Measurements from ENCODE around the gene SLC16A12. TPM values are rescaled to one million over a fixed set of nuclear protein-coding genes. Genes with fewer than 3 reads are reported as not detected.
A peak's percentile ranks its signal among the peaks of the same experiment; 100 is the strongest.

Gene SLC16A12
- total and polyA plus RNA-seq, 2 of the 13 experiments (the other 11 are each of a cell fraction or from before 2014, with no cell fraction given): 0.02 TPM; not detected in 1

- DNase-seq (ENCODE audit: low spot score): no peak
- Histone ChIP-seq H2AFZ (ENCODE audit: low read length) (no peak overlapping the region), H3K27me3 (ENCODE audit: control insufficient read depth in 1 of 2, insufficient read depth in 2 of 2, low read length in 2 of 2) (no peaks in the 10 kb centered on the region), H3K4me3 (replicated peaks in 1 of 3; ENCODE audit: insufficient read depth in 1 of 3, low read depth in 2 of 3, low read length in 3 of 3) (no peak overlapping the region), H3K79me2 (ENCODE audit: insufficient read depth, low read length) (no peaks in the 10 kb centered on the region), H3K4me2 (ENCODE audit: low read depth, low read length) (no peak overlapping the region), H3K36me3 (replicated peaks in 1 of 2; ENCODE audit: control insufficient read depth in 1 of 2, insufficient read depth in 2 of 2, low read length in 2 of 2) (no peaks in the 10 kb centered on the region), H3K27ac (ENCODE audit: extremely low read length, insufficient read depth, low read length) (no peak overlapping the region), H3K9me3 (ENCODE audit: low read length) (no peaks in the 10 kb centered on the region), H4K20me1 (ENCODE audit: insufficient read depth, low read length) (no peaks in the 10 kb centered on the region), H3K4me1 (ENCODE audit: insufficient read depth, low read length) (no peaks in the 10 kb centered on the region), H3K9ac (ENCODE audit: insufficient read depth, low read depth, low read length) (no peak overlapping the region)
- intact Hi-C loops (cut with micrococcal nuclease; ENCODE audit: unreplicated experiment) (no loop called here), in situ Hi-C loops (cut with HindIII; ENCODE audit: extremely low pct_ligation_motif_present, low pct_unique_long_range_greater_than_20kb) (no loop called here)
- WGBS (ENCODE audit: low lambda C conversion rate): 26% methylated on average over 2 of the region's 2 CpGs
- ATAC-seq: no peak
- ChIA-PET POLR2A (no interaction called here), CTCF (ENCODE audit: low intra/inter-chr PET ratio, low total read pairs) (no interaction called here)
- TF ChIP-seq THRA (CRISPR knock-in tag; IDR thresholded peaks at IDR 0.05; ENCODE audit: borderline replicate concordance) (no peak), ZEB1 (IDR thresholded peaks at IDR 0.05; ENCODE audit: insufficient replicate concordance, low read depth) (no peak), SKIL (CRISPR knock-in tag; IDR thresholded peaks at IDR 0.05; ENCODE audit: borderline replicate concordance) (no peak), ATF7 (IDR thresholded peaks at IDR 0.05) (peak; percentile 54; the same call in 1 of the 2 replicates), ATF7 (CRISPR knock-in tag; IDR thresholded peaks at IDR 0.05) (no peak), ATF7-NPFF (CRISPR knock-in tag; IDR thresholded peaks at IDR 0.05; ENCODE audit: low read depth) (no peak), ZKSCAN1 (IDR thresholded peaks at IDR 0.05; ENCODE audit: low read length) (no peak), CREB1 (IDR thresholded peaks at IDR 0.05) (peak; percentile 22; the same call in 1 of the 2 replicates), CREB1 (CRISPR knock-in tag; IDR thresholded peaks at IDR 0.05) (no peak), ZNF282 (IDR thresholded peaks at IDR 0.05; ENCODE audit: partially characterized antibody) (no peak), ZNF513 (CRISPR knock-in tag; conservative IDR thresholded peaks at IDR 0.05) (no peak)
- BruUV-seq (replicated peaks): no TSS peak
- FAIRE-seq: no peak
Measured at GRCh38 chr10:89491932-89492331, 43.5 kb downstream of the SLC16A12 start.
